GM21381 (cell line): Measurements from ENCODE around the gene CYB561D1.

ENCODE experiments used
- ATAC-seq: cut with Tn5 transposase; IDR thresholded peaks from one replicate; pipeline ENCODE4 v1.9.1; 2021; ENCODE audit warnings: mild to moderate bottlenecking, moderate library complexity; ENCODE audit not compliant: unreplicated experiment

CYB561D1 gene

DNA sequence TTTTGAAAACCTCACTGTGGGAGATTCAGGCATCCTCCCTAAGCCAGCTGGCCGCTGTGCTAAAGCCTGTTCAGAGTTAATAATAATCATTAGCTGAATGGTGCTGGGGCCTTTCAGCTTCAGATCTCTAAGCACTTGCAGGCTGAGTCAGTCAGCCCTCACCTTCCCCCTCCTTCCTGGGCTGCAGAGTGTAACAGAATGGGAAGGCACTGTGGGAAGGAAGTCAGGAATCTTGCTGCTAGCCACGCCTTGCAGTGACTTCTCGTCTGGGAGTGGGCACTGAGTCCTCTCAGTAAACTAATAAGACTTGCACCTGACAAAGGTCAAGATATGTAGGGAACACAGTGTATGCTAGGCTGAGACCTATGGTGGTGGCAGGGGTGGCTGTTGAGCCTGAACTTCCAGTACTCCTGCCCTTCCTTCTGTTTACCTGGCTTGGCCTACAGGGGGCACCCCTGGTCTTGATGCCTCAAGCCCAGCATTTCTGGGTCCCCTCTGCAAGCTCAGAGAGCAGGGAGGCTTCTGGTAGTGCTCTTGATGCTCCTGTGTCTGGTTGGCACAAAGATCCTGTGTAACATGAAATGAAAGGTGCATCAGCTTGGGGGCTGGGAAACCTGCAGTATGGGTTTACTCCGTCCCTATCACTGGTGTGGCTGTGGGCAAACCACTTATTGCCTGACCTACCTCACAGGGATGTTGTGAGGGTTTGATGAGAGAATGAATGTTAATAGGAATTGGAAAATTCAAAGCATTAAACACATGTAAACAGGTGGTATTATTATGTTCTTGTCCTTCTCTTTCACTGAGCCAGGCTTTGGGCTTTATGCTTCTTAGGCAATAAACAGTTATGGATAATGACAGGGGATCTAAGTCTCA is 6.0 kb downstream of the CYB561D1 start:
- no peak for ATAC-seq

DNA sequence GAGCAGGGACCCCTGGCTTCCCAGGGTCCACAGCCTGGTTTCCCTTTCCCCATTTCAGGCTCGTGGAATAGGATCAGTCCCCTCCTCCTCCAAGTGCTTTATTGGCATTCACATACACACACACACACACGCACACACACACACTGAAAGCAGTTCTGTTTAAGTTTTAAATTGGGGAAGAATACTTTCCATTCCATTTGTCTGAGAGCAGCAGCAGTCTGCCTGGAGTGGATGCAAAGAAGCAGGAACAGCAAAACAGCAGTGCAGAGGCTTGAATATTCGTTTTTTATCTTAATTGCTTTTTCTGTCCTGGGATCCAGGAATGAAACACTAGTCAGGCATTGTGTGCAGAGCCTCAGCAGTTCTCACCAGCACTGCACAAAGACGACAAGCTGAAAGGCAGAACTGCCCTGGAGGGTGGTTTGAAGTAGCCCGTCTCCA is 7.1 kb downstream of the CYB561D1 start:
- no peak for ATAC-seq

DNA sequence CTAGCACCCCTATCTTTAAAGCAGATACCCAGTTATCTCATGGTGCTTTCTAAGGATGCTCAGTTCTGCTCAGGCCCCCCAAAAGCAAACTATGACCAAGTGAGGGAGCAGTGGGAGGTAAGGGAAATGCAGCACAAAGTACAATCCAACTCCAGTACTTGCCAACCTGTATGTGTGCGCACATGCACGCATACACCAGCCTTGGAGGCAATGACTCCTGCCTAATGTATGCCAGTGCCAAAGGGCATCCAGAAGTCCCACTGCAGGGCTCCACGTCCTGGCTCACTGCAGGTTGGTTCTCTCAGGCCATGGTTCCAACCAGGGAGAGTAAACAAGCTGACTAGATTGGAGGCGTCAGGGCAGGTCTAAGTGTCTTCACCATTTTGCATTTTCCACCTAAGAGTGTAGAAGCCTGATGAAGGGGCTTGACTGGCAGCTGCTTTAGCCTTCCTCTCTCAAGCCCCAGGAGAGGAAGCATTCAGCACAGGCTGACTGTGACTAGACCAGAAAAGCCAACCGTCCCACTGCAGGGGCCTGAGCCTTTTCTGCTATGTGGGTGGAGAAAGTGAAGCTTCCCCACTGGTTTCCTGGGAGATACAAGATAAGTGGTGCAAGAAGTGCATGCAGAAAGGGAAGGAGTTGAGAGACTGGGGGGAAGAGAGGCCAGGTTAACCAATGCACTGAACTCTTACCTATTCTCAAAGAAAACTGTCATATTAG is 7.9 kb downstream of the CYB561D1 start:
- no peak for ATAC-seq

DNA sequence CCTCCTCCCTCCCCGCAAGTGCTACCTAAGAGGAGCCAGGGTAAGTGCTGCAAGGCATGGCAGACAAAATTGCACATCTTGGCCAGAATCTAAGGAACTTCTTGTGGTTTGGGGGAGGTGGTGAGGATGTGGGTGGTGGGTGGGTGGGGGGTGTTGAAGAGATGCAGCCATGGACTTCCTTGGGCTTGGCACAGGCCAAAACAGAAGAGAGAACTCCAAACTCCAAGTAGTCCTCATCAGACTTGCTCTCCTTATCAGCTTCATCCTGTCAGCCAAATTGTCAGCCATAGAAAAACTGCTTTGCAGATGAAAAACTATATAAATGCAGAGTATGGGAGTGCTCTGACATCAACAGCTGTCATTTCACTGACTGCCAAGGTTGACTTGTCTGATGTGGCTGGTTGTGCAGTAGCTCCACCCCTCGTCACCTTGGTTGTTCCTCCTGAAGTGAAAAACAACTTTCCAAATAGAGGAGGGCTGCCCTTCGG is 8.5 kb downstream of the CYB561D1 start:
- ATAC-seq = no peak

DNA sequence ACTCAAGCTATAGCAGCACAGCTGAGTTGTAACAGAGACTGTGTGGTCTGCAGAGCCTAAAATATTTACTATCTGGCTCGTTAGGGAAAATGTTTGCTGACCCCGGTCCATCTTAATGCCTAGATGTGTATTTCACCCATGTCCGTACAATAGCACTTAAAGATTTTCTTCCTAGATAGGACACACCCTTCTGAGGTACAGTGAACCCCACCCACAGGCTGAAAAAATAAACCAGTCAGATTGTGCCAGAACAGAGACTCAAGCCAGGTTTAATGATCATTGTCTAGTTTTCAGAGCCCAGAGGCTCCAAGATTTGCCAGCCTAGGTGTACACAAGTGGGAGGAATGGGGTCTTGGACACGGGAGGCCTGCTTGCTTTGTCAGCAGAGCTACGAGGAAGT is 10.0 kb downstream of the CYB561D1 start:
- ATAC-seq = no peak

DNA sequence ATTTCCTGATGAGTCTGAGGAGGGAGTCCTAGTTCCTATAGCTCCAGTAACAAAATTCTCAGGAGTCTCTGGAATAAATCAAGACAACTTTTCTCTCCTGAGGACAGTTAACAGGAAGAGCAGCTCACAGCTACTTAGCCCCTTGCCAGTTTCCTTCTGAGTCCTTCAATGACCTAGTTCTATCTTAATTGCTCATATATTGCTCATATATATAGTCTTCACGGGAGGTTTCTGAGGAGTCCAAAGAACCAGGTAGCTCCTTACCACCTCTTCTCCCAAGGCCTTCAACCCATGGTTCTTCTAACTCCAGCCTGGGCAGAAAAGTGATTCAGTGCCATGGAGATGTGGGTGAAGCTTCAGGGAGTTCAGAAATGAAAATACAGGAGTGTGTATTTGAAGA is 11.1 kb downstream of the CYB561D1 start:
- ATAC-seq = no peak

DNA sequence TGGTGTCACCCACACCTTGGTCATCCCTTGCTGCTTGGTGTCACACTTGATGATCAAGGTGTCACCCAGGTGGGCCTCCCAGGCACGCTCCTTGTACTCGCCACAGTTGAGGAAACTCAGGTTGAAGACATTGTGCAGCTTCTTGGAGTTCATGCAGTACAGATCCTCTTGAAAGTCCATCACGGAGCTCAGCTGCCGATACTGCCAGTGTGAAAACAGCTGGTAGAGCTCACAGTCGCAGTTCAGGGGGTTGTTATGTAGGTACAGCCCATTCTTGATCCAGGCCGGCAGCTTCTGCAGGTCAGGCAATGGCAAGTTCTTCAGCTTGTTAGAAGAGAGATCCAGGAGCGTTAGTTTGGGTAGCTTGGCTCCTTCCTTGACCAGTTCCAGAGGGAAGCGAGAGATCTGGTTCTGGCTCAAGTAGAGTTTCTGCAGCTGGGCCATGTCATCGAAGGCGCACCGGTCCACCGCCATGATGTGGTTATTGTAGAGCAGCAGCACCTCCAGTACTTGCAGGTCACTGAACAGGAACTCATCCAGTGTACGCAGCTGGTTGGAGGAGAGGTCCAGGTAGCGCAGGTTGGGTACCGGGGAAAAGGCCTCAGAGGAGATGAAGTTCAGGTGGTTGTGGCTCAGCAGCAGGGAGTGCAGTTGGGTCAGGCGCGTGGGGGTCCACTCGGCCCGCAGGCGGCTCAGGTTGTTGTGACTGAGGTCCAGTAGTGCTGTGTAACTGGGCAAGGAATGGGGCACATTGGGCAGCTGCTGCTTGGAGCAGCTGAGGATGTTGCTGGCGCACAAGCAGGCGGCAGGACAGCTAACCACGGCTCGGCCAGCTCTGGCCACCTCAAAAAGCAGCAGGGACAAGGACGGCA is 14.3 kb downstream of the CYB561D1 start:
- no peak for ATAC-seq

DNA sequence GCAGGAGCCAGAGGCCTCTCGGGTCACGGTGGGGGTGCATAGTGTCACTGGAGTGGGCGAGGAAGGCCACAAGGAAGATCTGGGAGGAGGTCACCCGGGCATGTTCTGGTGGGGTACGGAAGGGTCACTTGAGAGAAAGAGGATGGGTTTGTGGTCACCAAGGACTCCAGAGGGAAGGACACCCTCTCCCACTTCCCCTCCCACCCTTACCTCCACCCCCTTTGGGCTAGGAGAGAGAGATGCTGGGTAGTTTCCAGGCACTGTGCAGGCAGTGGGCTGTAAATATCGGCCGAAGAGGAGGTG is 14.9 kb downstream of the CYB561D1 start:
- ATAC-seq = no peak

DNA sequence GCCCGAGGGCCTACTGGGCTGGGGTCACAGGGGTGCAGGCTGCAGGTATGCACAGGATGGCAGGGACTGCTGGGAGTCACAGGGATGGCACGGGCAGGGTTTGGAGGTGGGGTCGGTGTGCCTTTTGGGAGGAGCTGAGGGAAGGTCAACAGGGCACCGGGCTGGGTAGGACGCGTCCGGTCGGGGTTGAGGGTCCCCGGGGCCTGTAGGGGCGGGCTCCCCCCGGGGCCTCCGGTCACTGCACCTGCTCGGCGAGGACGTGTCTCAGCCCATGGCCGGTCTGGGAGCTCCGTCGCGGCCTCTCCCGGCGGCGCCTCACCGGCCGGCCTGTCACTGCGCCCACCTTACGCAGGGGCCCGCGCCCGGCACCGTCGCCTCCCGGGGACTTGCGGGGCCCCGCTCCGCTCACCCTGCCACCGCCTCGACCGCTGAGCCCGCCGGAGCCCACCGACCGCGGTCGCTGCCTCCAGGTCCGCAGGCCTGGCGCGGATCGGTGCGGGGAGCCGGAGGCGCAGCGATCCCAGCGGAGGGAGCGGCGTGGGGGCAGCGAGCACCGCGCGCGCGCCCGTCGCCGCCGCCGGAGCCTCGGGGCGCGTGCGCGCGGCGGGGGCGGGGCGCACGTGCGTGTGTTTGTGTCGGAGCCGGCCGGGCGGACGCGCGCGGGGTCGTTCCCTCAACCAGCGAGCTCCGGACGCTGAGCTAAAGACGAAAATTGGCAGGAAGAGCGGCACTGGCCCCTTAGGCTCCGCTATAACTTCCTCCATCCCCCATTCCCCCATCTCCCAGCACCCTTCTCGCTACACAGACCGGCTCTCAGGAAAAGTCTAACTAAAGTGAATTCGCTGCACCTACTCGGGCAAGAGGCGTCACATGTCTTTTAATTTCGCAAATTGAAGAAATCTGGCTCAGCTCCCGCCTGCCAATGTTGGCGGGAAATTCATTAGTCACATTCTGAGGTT is 15.6 kb downstream of the CYB561D1 start, which contains the start of gene AMIGO1:
TSS of gene AMIGO1 (minus strand) at position 552 of the 959 bp plus-strand sequence. CDS start 815 bp downstream, outside the sequence.
- peak; percentile 55 for ATAC-seq

DNA sequence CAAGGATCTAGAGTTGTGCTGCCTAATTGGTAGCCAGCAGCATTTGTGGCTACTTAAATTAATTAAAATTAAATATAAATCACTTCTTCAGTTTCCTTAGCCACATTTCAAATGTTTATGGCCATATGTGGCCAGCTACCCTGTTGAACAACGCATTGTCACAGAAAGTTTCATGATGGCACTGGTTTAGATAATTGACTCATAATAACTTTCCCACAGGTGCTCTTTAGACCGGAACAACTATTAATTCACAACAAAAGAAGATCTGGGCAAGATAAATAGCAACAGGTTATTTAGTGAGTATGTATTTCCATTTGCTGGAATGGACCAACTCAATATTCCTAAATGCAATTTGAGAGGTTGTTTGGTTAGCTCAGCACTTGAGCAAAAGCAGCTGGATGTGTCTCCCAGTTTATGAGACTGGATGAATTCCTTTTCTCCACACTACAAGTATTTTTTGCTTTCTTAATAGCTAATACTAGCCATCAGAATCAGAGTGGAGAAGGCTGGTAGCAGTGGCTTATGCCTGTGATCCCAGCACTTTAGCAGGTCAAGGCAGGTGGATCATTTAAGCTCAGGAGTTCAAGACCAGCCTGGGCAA is 19.3 kb downstream of the CYB561D1 start:
- no peak for ATAC-seq

DNA sequence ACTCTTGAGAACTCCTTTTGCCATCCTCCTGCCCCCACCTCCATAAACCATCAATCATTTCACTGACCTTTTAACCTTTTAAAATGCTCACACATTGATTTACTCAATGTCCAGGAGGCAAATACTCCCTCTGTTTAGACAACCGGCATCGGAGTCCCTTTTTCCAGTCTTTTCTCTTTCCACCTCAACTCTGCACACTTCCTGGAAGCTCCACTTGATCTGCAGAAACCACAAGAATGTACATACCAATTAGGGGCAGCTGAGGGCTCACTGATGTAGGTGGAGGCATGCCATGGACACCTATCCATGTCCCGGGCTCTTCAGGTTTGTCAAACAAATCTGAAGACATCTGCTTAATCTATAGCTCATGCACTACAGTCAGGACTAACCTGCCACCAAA is 21.0 kb downstream of the CYB561D1 start:
- ATAC-seq = no peak

DNA sequence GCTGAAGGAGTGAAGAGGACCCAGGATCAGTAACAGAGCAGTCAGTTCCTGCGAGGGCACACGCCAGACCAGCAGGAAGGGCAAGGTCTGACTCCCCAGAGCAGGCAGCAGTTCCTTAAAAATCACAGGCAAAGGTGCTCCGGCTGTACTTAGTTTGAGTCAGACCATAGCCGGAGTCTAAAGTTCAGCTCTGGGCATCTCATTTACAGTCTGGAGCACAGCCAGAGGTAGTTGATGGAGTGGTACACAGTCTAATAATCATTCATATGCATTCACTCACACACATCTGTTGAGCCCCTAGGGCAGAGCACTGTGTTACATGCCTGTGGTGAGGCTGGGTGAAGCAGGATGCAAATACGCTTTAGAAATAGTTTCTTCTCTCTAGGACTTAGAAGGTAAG is 23.0 kb downstream of the CYB561D1 start:
- ATAC-seq = no peak

DNA sequence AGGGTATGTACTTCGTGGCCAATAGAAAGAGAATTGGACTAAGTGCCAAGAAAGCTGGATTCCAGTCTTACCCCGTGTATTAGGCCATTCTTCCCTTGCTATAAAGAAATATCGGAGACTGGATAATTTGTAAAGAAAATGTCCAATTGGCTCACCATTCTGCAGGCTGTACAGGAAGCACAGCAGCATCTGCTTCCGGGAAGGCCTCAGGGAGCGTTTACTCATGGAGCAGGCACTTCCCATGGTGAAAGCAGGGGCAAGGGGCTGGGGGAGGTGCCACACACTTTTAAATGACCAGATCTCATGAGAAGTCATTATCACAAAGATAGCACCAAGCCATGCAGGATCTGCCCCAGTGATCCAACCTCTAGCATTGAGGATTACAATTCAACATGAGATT is 23.4 kb downstream of the CYB561D1 start:
- no peak for ATAC-seq

DNA sequence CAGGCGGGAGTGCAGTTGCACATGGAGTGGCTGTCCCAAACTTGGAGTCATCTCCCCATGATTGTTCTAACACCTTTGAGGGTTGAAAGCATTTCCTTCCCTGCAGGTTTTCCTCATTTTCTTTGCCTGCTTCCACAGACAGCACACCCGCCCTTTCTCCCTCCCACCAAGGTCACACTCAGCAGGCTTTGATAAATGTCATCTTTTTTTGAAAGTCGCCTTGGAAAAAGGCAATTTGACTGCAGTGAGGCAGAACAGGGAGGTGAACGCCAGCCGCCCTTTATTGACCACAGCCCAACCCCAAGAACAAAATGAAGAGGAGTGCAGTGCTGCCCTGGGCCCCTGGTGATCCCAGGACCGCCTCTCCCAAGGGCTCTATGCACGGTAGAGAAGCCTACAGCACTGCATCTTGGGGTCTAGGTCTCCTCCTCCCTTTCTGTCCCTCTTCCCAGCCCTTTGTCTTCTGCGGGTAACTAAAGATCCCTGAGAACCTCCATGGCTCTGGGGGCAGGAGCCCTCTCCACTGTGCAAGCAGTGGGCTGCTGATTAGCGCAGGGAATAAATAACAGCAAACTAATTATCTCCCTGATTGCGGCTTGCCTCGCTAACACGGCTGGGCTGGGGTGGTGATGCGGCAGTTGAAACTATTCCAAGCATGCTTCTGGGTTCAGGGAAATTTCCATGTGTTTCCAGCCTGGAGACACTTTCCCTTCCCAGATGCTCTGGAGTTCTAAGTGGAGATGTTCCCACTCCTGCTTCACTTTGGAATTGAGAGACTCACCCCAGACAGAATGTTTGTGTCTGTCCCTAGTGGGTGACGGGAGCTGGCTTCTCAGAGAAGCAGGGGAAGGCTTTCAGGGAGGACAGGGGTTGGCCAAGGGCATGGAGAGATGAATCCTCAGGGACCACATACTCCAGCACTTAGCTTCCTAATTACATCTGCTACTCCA is 27.4 kb downstream of the CYB561D1 start:
- ATAC-seq = no peak

DNA sequence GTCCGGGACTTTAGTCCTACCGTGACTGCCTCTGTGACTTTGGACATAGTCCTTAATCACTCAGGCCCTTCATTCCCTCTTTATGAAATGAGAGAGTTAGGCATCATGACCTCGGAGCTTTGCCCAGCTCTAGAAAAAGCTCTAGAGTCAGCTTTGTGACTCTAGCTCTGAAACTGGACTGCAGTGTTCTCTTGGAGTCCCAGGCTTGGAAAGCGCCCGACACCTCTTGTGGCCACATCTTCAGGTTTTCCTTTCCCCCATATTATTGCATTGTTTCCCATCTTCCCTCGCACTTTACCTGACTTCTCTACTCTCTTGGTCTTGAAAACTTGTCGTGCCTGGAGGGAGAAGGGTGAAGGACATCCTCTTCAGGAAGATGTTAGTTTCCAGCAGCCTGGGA is 28.1 kb downstream of the CYB561D1 start:
- ATAC-seq = no peak

DNA sequence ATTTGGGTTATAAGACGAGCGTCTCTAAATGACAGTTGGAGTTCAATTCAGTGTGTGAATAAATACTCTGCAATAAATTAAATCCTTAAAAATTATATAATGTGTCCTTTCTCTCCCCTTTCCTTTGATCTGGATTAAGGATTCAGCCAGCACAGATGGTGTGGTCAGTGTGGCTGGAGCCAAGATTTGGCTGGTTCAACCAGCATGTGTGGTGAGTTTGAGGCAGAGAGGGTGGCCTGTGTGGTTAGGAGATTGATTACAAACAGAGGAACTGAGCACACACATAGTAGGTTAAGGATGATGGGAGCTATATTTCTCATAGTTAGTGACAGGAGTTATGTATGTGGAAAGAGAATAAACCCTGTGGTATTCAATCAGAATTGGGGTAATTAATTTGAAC is 29.8 kb downstream of the CYB561D1 start:
- ATAC-seq = no peak

DNA sequence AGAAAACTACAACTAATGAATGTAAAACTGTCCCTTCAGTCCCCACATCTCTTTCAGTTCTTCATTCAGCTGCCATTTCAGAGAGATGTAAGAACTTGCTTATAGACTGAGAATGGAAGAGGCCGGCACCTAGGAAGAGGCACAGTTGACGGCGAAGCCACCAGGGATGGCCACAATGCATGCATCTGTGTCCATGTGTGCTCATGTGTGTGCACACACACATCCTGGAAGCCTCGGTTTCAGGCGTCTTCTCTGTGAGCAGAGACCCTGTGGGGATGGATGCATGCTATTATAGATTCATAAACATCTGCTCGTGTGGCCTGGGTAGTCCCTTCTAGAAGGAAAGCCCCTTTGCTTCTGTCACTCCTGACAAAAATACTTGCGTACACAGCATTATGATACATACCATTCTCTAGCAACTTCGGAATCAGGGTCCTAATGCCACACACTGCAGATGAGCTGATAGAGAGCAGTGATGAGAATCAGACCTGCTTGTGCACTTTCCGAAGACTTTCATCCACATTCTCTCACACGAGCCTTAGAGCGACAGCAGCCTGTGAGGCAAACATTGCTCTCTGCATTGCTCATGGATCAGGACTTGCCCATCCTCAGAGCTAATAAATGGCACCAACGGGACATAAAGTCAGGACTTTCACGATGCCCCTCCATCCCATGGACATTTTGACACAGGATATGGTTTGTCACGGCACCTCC is 33.4 kb downstream of the CYB561D1 start:
- ATAC-seq = peak; percentile 64
